ENCODE results near the gene FOXO3. TPM values are rescaled to one million over a fixed set of nuclear protein-coding genes. Genes with fewer than 3 reads are reported as not detected.

The FOXO3 gene
- total RNA-seq, 1 donor from 2014 or later = 37.3 TPM

DNA sequence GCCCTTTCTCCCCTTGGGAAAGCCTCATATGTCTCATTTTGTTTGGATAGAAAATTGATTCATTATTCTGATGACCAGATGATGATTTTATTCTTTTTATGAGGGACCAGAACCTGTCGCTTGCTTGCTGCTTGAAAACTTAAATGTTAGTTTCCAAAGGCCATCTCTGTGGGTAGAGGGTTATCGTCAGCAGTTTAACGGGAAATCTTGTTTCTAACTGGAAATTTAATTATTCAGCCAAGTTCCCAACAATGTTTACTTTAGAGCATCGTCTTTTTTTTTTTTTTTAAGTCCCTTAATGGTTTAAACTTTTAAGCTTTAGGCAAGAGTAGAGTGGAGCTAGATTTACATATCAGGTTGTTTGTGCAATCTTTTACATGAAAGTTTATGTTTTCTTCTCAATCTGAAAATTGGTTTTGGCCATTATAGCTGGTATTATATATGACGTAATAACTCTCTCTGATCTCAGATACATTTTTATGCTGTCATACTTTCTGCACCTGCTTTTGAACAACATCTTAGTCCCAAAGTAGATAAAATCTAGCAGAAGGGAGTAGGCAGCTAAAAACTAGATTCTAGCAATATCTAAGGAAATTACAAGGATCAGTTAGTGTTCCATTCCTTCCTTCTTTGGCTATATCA, 93.9 kb downstream of the FOXO3 start:
- H3K4me1 Mint-ChIP-seq (ENCODE audit: low read depth, unreplicated experiment) = peaks cover 32% of the 10 kb centered on the region
- Histone ChIP-seq H3K4me1 (ENCODE audit: insufficient read depth, low read length) (peaks cover 44% of the 10 kb centered on the region), H3K79me2 (ENCODE audit: insufficient read depth, low read length) (peaks cover 79% of the 10 kb centered on the region), H3K4me2 (ENCODE audit: low read length) (peak overlapping the region; percentile 47), H3K36me3 (ENCODE audit: insufficient read depth, low read length) (no peaks in the 10 kb centered on the region), H3K9me3 (ENCODE audit: insufficient read depth, low read depth, low read length) (no peaks in the 10 kb centered on the region), H3K4me3 (ENCODE audit: insufficient read depth, low read depth, low read length) (no peak overlapping the region), H4K20me1 (ENCODE audit: insufficient read depth, low read length) (peaks cover 74% of the 10 kb centered on the region), H3K27me3 (ENCODE audit: insufficient read depth, low read length) (no peaks in the 10 kb centered on the region), H3K27ac (ENCODE audit: low read depth, low read length) (no peak overlapping the region), H2AFZ (ENCODE audit: low read depth, low read length) (no peak overlapping the region), H3K9ac (ENCODE audit: low read length) (no peak overlapping the region)
- H3K4me3 Mint-ChIP-seq (ENCODE audit: unreplicated experiment) = no peak overlapping the region
- DNase-seq (ENCODE audit: low read depth) (peak; percentile 41), FAIRE-seq (no peak)
- H3K27ac Mint-ChIP-seq (ENCODE audit: unreplicated experiment) = no peak overlapping the region
- no peaks in the 10 kb centered on the region for H3K9me3 Mint-ChIP-seq (ENCODE audit: unreplicated experiment)
- peaks cover 4% of the 10 kb centered on the region for H3K36me3 Mint-ChIP-seq (ENCODE audit: low read depth, unreplicated experiment)
- no peak for TF ChIP-seq EZH2 (IDR thresholded peaks at IDR 0.05; ENCODE audit: insufficient read depth, low read length)
- no peak for TF ChIP-seq CTCF (IDR thresholded peaks at IDR 0.05; ENCODE audit: insufficient read depth, low read depth, low read length)
- no peaks in the 10 kb centered on the region for H3K27me3 Mint-ChIP-seq (ENCODE audit: low read depth, unreplicated experiment)

GRCh38 chr6:108655806-108656651, 95.3 kb downstream of the FOXO3 start:
- Mint-ChIP-seq H3K4me1 (ENCODE audit: low read depth, unreplicated experiment) (peaks cover 26% of the 10 kb centered on the region), H3K27ac (ENCODE audit: unreplicated experiment) (no peak overlapping the region), H3K27me3 (ENCODE audit: low read depth, unreplicated experiment) (no peaks in the 10 kb centered on the region), H3K4me3 (ENCODE audit: unreplicated experiment) (no peak overlapping the region), H3K9me3 (ENCODE audit: unreplicated experiment) (no peaks in the 10 kb centered on the region), H3K36me3 (ENCODE audit: low read depth, unreplicated experiment) (peaks cover 4% of the 10 kb centered on the region)
- peak overlapping the region; percentile 42 for H3K9ac ChIP-seq (ENCODE audit: low read length)
- FAIRE-seq = no peak
- H3K4me3 ChIP-seq (ENCODE audit: insufficient read depth, low read depth, low read length) = peak overlapping the region; percentile 11
- DNase-seq (ENCODE audit: low read depth) = peak; percentile 87
- peak overlapping the region; percentile 71 for H3K4me2 ChIP-seq (ENCODE audit: low read length)
- no peak overlapping the region for H2AFZ ChIP-seq (ENCODE audit: low read depth, low read length)
- TF ChIP-seq CTCF (IDR thresholded peaks at IDR 0.05; ENCODE audit: insufficient read depth, low read depth, low read length) (no peak), EZH2 (IDR thresholded peaks at IDR 0.05; ENCODE audit: insufficient read depth, low read length) (no peak)
- H3K36me3 ChIP-seq (ENCODE audit: insufficient read depth, low read length) = no peaks in the 10 kb centered on the region
- no peaks in the 10 kb centered on the region for H3K9me3 ChIP-seq (ENCODE audit: insufficient read depth, low read depth, low read length)
- H3K27me3 ChIP-seq (ENCODE audit: insufficient read depth, low read length) = no peaks in the 10 kb centered on the region
- peaks cover 38% of the 10 kb centered on the region for H3K4me1 ChIP-seq (ENCODE audit: insufficient read depth, low read length)
- peaks cover 82% of the 10 kb centered on the region for H3K79me2 ChIP-seq (ENCODE audit: insufficient read depth, low read length)
- peaks cover 76% of the 10 kb centered on the region for H4K20me1 ChIP-seq (ENCODE audit: insufficient read depth, low read length)
- H3K27ac ChIP-seq (ENCODE audit: low read depth, low read length) = peak overlapping the region; percentile 42
